H9 (cell line): ENCODE measurements around the gene RMI1. TPM values are rescaled to one million over a fixed set of nuclear protein-coding genes. Genes with fewer than 3 reads are reported as not detected.

Experiments
- DNase-seq: peaks from one replicate; pipeline ENCODE4 v3.0.0-alpha.2; 2017
- H2AFZ ChIP-seq: one replicate; pipeline ENCODE4 v1.6.1; 2013; ENCODE audit warnings: mild to moderate bottlenecking, low read length, control low read depth, moderate library complexity
- H2AK5ac ChIP-seq: 2 replicates; pipeline ENCODE4 v1.6.1; 2013; ENCODE audit warnings: low read length, control low read depth, mixed read lengths; ENCODE audit not compliant: insufficient read length
- H2BK120ac ChIP-seq: one replicate; pipeline ENCODE4 v1.6.1; 2013; ENCODE audit warnings: low read depth, mild to moderate bottlenecking, low read length, control low read depth, inconsistent platforms; ENCODE audit not compliant: poor library complexity, severe bottlenecking
- H2BK12ac ChIP-seq: 2 replicates; pipeline ENCODE4 v1.6.1; 2013; ENCODE audit warnings: low read length, control low read depth, mixed read lengths, low read depth; ENCODE audit not compliant: insufficient read length
- H2BK15ac ChIP-seq: 2 replicates; pipeline ENCODE4 v1.6.1; 2013; ENCODE audit warnings: low read depth, low read length, control low read depth
- H2BK20ac ChIP-seq: one replicate; pipeline ENCODE4 v1.6.1; 2013; ENCODE audit warnings: low read depth, mild to moderate bottlenecking, low read length, control low read depth, inconsistent platforms; ENCODE audit not compliant: poor library complexity, severe bottlenecking
- H2BK5ac ChIP-seq: 2 replicates; pipeline ENCODE4 v1.6.1; 2013; ENCODE audit warnings: low read length, control low read depth, mixed read lengths; ENCODE audit not compliant: insufficient read length
- H3K14ac ChIP-seq: 2 replicates; pipeline ENCODE4 v1.6.1; 2013; ENCODE audit warnings: low read length, control low read depth; ENCODE audit not compliant: insufficient read depth
- H3K18ac ChIP-seq: 2 replicates; pipeline ENCODE4 v1.6.1; 2013; ENCODE audit warnings: low read depth, mild to moderate bottlenecking, mixed read lengths, low read length, control low read depth; ENCODE audit not compliant: insufficient read length
- H3K23ac ChIP-seq: 2 replicates; pipeline ENCODE4 v1.6.1; 2013; ENCODE audit warnings: low read length, control low read depth, mixed read lengths, low read depth; ENCODE audit not compliant: insufficient read length
- H3K23me2 ChIP-seq: 2 replicates; pipeline ENCODE4 v1.6.1; 2013; ENCODE audit warnings: low read depth, mild to moderate bottlenecking, mixed read lengths, low read length, control low read depth; ENCODE audit not compliant: insufficient read length, poor library complexity, severe bottlenecking
- H3K27ac ChIP-seq: 2 replicates; pipeline ENCODE4 v1.5.1; 2013; ENCODE audit warnings: low read length, control low read depth, mixed read lengths, low read depth; ENCODE audit not compliant: insufficient read length
- H3K27me3 ChIP-seq: 2 replicates; pipeline ENCODE4 v1.6.1; 2013; ENCODE audit warnings: low read length, control low read depth, inconsistent platforms; ENCODE audit not compliant: insufficient read depth
- H3K4ac ChIP-seq: 2 replicates; pipeline ENCODE4 v1.6.1; 2013; ENCODE audit warnings: low read depth, mild to moderate bottlenecking, control low read depth, inconsistent platforms, low read length, moderate library complexity
- H3K4me1 ChIP-seq: 2 replicates; pipeline ENCODE4 v1.6.1; 2013; ENCODE audit warnings: low read length, control low read depth, inconsistent platforms; ENCODE audit not compliant: insufficient read depth
- H3K4me2 ChIP-seq: 2 replicates; pipeline ENCODE4 v1.6.1; 2013; ENCODE audit warnings: low read length, control low read depth, mixed read lengths; ENCODE audit not compliant: insufficient read length, insufficient read depth
- H3K56ac ChIP-seq: 2 replicates; pipeline ENCODE4 v1.6.1; 2013; ENCODE audit warnings: low read depth, mild to moderate bottlenecking, mixed read lengths, low read length, control low read depth; ENCODE audit not compliant: insufficient read length
- H3K79me1 ChIP-seq: 2 replicates; pipeline ENCODE4 v1.6.1; 2013; ENCODE audit warnings: low read depth, mild to moderate bottlenecking, moderate library complexity, low read length, control low read depth, inconsistent platforms; ENCODE audit not compliant: insufficient read depth, poor library complexity, severe bottlenecking
- H3K79me2 ChIP-seq: 2 replicates; pipeline ENCODE4 v1.6.1; 2013; ENCODE audit warnings: low read length, control low read depth, inconsistent platforms; ENCODE audit not compliant: insufficient read depth
- H3K9ac ChIP-seq: 2 replicates; pipeline ENCODE4 v1.6.1; 2013; ENCODE audit warnings: low read length, control low read depth, mixed read lengths; ENCODE audit not compliant: insufficient read length; ENCODE audit errors: extremely low read depth
- H3K9me3 ChIP-seq: one replicate; pipeline ENCODE4 v1.6.1; 2013; ENCODE audit warnings: low read depth, low read length, inconsistent platforms; ENCODE audit not compliant: control insufficient read depth
- H3T11ph ChIP-seq: one replicate; pipeline ENCODE4 v1.6.1; 2013; ENCODE audit warnings: mild to moderate bottlenecking, low read length, control low read depth, inconsistent platforms
- H4K20me1 ChIP-seq: one replicate; pipeline ENCODE4 v1.6.1; 2013; ENCODE audit not compliant: control insufficient read depth, insufficient read length, insufficient read depth
- H4K5ac ChIP-seq: 2 replicates; pipeline ENCODE4 v1.6.1; 2013; ENCODE audit warnings: low read depth, mild to moderate bottlenecking, mixed read lengths, low read length, control low read depth; ENCODE audit not compliant: insufficient read length
- H4K8ac ChIP-seq: replicated peaks from 2 replicates; pipeline ENCODE4 v1.6.1; 2013; ENCODE audit warnings: low read length, control low read depth, mixed read lengths, low read depth; ENCODE audit not compliant: insufficient read length
- H4K91ac ChIP-seq: 2 replicates; pipeline ENCODE4 v1.6.1; 2013; ENCODE audit warnings: low read depth, mild to moderate bottlenecking, moderate library complexity, mixed read lengths, low read length, control low read depth; ENCODE audit not compliant: insufficient read length
- H3K27ac Mint-ChIP-seq, 3 experiments: 2 replicates in 2 of 3; 3 replicates in 1 of 3; pipeline ENCODE4 v1.8.0; 2020 to 2021; ENCODE audit warnings: mixed read lengths in 3 of 3, mild to moderate bottlenecking in 1 of 3, moderate library complexity in 1 of 3
- H3K27me3 Mint-ChIP-seq: 2 replicates; pipeline ENCODE4 v1.8.0; 2021; ENCODE audit warnings: low read depth, mild to moderate bottlenecking, moderate library complexity, mixed read lengths
- H3K36me3 Mint-ChIP-seq, 3 experiments: 2 replicates in 2 of 3; 3 replicates in 1 of 3; pipeline ENCODE4 v1.8.0; 2020 to 2021; ENCODE audit warnings: low read depth in 3 of 3, mixed read lengths in 3 of 3; ENCODE audit not compliant: insufficient read depth in 1 of 3
- H3K4me1 Mint-ChIP-seq, 2 experiments: 2 replicates each; pipeline ENCODE4 v1.8.0; 2020; ENCODE audit warnings: mixed read lengths in 2 of 2
- H3K4me3 Mint-ChIP-seq, 2 experiments: 2 replicates in 1 of 2; 3 replicates in 1 of 2; pipeline ENCODE4 v1.8.0; 2020 to 2021; ENCODE audit warnings: mild to moderate bottlenecking in 2 of 2, mixed read lengths in 2 of 2, moderate library complexity in 1 of 2
- H3K9me3 Mint-ChIP-seq, 2 experiments: 2 replicates in 1 of 2; 3 replicates in 1 of 2; pipeline ENCODE4 v1.8.0; 2020; ENCODE audit warnings: mild to moderate bottlenecking in 2 of 2, mixed read lengths in 2 of 2, moderate library complexity in 1 of 2
- WGBS: extraction: QIAGEN DNeasy Blood & Tissue Kit; methylation state at CpG from one replicate; pipeline ENCODE4 v1.1.7; 2013; ENCODE audit warnings: missing lambda C conversion rate, low lambda C conversion rate, mixed read lengths; ENCODE audit not compliant: insufficient read length; ENCODE audit errors: extremely low coverage; 5-methylcytosine and 5-hydroxymethylcytosine counted together
- total RNA-seq: library from RNA; stranded (reverse); gene quantifications from 2 replicates; pipeline ENCODE4 v1.2.1, GENCODE V29; 2021
- TF ChIP-seq, protein P1 (sequence below): fragments of 200-600 bp; sonication (generic); conservative IDR thresholded peaks from 3 replicates; pipeline ENCODE4 v1.8.0; 2021; ENCODE audit warnings: antibody characterized with exemption, mild to moderate bottlenecking

The RMI1 gene
- total RNA-seq, 1 experiment from 2014 or later, result 22.4 TPM

DNA sequence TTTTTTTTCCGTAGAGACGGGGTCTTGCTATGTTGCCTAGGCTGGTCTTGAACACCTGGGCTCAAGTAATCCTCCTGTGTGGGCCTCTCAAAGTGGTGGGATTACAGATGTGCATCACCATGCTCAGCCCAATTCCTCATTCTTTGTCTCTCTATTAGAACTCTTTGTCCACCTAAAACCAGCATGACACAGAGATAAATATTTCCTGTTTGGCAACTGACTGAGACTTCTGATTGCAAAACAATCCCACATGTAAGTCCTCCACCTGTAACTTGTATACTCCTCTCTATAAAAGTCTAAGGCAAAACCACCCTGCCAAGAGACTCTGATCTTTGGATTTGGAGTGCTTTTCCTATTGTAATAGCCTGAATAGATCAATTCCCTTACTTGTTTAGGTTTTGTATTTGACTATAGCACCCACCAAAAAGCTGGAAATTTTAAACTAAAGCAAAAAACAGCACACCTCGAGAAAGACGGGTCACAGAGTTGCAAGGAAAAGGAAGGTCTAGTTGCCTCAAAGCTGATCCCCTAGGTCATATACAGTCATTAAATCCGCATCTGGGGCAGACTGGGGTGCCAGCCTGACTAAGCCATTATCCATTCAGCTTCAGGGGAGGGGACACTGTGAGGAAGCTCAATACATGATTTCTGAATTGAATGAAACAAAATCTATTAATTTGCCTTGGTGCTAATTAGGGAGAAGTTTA, 45.9 kb upstream of the RMI1 start:
- H2BK5ac ChIP-seq, result no peak overlapping the region
- H2BK12ac ChIP-seq, result no peak overlapping the region
- H2AK5ac ChIP-seq, result no peak overlapping the region
- no peaks in the 10 kb centered on the region for H3K79me1 ChIP-seq
- H3K4me1 ChIP-seq, result no peaks in the 10 kb centered on the region
- H3K56ac ChIP-seq, result no peak overlapping the region
- H4K20me1 ChIP-seq, result no peaks in the 10 kb centered on the region
- TF ChIP-seq, protein P1, sequence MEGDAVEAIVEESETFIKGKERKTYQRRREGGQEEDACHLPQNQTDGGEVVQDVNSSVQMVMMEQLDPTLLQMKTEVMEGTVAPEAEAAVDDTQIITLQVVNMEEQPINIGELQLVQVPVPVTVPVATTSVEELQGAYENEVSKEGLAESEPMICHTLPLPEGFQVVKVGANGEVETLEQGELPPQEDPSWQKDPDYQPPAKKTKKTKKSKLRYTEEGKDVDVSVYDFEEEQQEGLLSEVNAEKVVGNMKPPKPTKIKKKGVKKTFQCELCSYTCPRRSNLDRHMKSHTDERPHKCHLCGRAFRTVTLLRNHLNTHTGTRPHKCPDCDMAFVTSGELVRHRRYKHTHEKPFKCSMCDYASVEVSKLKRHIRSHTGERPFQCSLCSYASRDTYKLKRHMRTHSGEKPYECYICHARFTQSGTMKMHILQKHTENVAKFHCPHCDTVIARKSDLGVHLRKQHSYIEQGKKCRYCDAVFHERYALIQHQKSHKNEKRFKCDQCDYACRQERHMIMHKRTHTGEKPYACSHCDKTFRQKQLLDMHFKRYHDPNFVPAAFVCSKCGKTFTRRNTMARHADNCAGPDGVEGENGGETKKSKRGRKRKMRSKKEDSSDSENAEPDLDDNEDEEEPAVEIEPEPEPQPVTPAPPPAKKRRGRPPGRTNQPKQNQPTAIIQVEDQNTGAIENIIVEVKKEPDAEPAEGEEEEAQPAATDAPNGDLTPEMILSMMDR, result no peak
- H3K27me3 Mint-ChIP-seq, result no peaks in the 10 kb centered on the region
- H3K18ac ChIP-seq, result no peak overlapping the region
- H2BK120ac ChIP-seq, result no peak overlapping the region
- H4K5ac ChIP-seq, result no peak overlapping the region
- H3K27ac Mint-ChIP-seq, result 0 out of 7 replicates have a peak overlapping the region, but pooled peaks of 1 of the 3 experiments have one; percentile 28
- no peak for DNase-seq
- H2BK20ac ChIP-seq, result no peak overlapping the region
- H3K9me3 Mint-ChIP-seq, result no peaks in the 10 kb centered on the region
- H4K91ac ChIP-seq, result no peak overlapping the region
- H3K4ac ChIP-seq, result no peak overlapping the region
- no peaks in the 10 kb centered on the region for H3K79me2 ChIP-seq
- H2BK15ac ChIP-seq, result no peak overlapping the region
- no peaks in the 10 kb centered on the region for H3K9me3 ChIP-seq
- H2AFZ ChIP-seq, result no peak overlapping the region
- no peak overlapping the region for H3K4me2 ChIP-seq
- no peak overlapping the region for H3K9ac ChIP-seq
- H3K14ac ChIP-seq, result no peak overlapping the region
- no peak overlapping the region for H3K27ac ChIP-seq
- no peak overlapping the region for H3K23ac ChIP-seq
- peaks cover 12 to 19% of the 10 kb centered on the region in 2 experiments for H3K4me1 Mint-ChIP-seq
- H3K36me3 Mint-ChIP-seq, result no peaks in the 10 kb centered on the region; a peak in 1 of 7 replicates
- no peaks in the 10 kb centered on the region for H3K23me2 ChIP-seq
- H3T11ph ChIP-seq, result no peak overlapping the region
- no peak overlapping the region for H4K8ac ChIP-seq
- no CpG with 5 or more reads among the region's 5 CpGs for WGBS
- H3K4me3 Mint-ChIP-seq, result no peak overlapping the region
- no peaks in the 10 kb centered on the region for H3K27me3 ChIP-seq
